GM18868 (cell line): ENCODE measurements around the gene ALOX12.
A peak's percentile ranks its signal among the peaks of the same experiment; 100 is the strongest.

Experiments used
- ATAC-seq: cut with Tn5 transposase; IDR thresholded peaks from one replicate; pipeline ENCODE4 v1.9.1; 2021; ENCODE audit warnings: mild to moderate bottlenecking, moderate library complexity; ENCODE audit not compliant: unreplicated experiment

ALOX12 gene

DNA sequence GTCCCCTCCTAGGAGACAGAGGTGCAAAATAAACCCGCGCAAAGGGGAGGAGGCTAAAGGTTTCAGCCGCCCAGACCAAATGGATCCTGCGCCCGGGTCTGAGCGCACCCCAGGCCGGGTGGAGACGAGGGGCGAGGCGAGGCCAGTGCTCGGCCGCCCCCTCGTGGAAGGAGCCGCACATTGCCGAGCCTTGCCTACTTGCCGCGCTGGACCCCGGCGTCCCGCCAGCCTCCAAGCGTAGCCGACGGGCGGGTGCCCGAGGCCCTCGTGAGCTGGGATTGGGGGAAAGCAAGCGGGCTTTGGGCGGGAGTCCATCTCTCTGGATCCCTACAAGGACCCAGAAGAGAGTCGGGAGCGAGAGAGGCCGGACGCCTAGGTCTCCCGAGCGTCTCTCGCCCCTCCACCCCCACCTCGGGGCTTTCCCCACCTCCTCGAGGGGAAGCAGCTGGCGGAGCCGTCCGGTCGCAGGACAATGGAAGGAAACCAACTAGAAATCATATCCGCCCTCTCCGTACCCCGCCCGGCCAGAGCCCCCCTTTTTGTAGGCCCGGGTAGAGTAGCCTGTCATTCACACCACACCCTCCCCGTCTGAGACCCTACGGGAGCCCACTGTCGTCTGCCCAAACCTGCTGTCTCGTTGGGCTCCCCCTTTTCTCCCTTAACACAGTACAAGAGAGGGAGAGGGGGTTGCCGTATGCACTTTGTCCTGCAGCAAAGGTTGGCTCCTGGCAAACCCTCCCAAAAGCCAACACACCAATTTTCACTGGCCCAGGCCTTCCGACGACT, 26.3 kb downstream of the ALOX12 start:
- ATAC-seq: peak; percentile 80

DNA sequence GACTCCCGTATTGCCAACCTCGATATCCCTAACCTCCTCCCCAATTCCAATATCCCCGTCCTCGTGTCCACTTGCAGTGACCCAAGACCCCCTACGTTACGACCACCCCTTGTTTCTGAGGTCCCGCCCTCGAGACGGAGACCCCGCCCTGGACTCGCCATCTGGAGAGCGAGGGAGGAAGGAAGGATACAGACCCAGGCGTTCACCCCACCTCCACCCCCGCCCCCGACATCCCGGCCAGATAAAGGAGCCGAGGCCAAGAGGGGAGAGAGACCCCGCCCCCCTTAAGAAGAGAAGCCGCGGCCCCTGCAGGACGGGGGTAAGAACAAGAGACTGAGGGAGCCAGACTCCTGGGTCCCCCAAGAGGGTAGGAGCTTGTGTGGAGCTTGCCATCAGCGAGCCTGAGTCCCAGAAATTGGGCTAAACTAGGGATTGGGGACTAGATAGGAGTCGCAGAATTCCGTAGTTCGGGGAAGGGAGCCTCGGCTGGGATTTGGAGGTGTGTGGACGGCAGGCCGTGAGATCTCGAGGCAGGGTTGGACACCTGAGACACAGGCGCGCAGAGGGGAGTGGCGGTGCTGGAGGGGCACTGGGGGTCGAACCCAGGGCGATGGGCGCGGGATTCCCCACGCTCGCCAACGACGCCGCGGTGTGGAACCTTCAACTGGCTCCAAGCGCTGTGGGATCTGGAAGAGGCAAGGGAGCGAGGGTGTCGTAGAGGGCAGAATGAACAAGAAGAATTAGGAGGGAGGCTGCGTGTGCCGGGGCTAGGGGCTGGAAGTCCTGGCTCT, 27.1 kb downstream of the ALOX12 start, which contains the start of gene BCL6B:
Gene BCL6B, plus strand, starts transcription at position 270 of the 791 bp plus-strand sequence. CDS start 622 bp downstream, outside the sequence.
- ATAC-seq: no peak

DNA sequence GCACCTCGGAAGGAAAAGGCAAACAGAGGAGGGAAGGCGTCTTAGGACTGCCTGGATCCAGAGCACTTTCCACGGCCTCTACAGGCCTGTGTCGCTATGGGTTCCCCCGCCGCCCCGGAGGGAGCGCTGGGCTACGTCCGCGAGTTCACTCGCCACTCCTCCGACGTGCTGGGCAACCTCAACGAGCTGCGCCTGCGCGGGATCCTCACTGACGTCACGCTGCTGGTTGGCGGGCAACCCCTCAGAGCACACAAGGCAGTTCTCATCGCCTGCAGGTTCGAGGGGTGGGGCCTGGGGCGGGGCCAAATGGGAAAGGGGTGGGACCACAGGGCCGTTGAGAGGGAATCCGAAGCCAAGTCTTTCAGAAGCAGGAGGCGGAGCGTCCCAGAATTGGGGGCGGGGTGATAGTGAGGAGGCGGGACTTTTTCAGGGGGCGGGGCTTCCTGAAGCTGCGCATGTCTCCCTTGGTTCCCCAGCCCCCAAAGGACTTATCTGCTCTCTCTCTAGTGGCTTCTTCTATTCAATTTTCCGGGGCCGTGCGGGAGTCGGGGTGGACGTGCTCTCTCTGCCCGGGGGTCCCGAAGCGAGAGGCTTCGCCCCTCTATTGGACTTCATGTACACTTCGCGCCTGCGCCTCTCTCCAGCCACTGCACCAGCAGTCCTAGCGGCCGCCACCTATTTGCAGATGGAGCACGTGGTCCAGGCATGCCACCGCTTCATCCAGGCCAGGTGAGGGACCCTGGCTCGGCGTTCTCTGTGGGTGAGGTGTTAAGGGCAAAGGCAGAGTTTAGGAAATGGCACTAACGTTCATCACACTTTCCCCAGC, 27.9 kb downstream of the ALOX12 start:
- ATAC-seq: no peak

DNA sequence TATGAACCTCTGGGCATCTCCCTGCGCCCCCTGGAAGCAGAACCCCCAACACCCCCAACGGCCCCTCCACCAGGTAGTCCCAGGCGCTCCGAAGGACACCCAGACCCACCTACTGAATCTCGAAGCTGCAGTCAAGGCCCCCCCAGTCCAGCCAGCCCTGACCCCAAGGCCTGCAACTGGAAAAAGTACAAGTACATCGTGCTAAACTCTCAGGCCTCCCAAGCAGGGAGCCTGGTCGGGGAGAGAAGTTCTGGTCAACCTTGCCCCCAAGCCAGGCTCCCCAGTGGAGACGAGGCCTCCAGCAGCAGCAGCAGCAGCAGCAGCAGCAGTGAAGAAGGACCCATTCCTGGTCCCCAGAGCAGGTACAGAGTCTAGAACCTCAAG, 28.5 kb downstream of the ALOX12 start:
- ATAC-seq: no peak

DNA sequence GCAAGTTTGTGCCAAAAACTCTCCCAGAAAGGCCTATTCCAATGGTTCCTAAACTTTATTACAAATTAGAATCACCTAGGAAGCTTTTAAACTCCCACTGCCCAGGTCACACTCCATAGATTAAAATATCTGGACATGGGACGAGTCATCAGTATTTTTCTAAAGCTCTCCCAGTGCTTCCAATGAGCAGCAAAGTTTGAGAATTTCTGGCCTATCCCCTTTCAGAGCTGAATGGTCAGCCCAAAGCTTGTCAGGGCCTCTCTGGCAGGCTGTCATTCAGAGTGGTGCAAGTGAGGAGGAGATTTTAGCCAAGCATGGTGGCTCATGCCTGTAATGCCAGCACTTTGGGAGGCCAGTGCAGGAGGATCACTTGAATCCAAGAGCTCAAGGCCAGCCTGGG, 29.4 kb downstream of the ALOX12 start:
- ATAC-seq: no peak

DNA sequence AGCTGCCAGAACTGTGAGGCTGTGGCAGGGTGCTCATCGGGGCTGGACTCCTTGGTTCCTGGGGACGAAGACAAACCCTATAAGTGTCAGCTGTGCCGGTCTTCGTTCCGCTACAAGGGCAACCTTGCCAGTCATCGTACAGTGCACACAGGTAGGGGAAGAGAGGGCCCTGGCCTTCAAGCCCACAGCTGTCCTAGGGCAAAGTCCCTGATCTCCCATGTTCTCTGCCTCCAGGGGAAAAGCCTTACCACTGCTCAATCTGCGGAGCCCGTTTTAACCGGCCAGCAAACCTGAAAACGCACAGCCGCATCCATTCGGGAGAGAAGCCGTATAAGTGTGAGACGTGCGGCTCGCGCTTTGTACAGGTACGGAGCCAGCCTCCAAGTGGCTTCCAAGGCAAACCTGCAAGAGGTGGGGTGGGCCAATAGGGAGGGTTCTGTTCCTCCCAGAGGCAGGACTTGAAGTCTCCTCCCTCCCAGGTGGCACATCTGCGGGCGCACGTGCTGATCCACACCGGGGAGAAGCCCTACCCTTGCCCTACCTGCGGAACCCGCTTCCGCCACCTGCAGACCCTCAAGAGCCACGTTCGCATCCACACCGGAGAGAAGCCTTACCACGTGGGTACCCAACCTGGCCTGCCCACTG, 30.7 kb downstream of the ALOX12 start:
- no peak for ATAC-seq

DNA sequence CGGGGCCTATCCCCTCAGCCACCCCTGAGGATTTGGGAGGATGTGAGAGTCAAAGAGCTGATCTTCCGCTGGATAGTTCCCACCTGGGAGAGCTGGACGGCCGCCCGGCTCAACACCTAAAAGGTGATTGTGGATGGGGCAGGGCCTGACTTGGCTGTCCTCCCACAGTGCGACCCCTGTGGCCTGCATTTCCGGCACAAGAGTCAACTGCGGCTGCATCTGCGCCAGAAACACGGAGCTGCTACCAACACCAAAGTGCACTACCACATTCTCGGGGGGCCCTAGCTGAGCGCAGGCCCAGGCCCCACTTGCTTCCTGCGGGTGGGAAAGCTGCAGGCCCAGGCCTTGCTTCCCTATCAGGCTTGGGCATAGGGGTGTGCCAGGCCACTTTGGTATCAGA, 31.5 kb downstream of the ALOX12 start:
- ATAC-seq: no peak

DNA sequence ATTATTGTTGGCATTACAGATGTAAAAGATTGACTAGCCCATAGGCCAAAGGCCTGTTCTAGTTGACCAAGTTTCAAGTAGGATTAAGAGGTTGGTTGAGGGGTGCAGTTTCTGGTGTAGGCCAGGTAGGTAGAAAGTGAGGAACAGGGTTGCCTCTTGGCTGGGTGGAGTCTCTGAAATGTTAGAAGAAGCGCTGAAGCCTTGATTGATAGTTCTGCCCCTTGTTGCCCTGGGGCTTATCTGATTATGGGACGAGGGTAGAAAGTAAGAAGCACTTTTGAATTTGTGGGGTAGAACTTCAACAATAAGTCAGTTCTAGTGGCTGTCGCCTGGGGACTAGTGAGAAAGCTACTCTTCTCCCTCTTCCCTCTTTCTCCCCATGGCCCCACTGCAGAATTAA, 33.2 kb downstream of the ALOX12 start:
- no peak for ATAC-seq

DNA sequence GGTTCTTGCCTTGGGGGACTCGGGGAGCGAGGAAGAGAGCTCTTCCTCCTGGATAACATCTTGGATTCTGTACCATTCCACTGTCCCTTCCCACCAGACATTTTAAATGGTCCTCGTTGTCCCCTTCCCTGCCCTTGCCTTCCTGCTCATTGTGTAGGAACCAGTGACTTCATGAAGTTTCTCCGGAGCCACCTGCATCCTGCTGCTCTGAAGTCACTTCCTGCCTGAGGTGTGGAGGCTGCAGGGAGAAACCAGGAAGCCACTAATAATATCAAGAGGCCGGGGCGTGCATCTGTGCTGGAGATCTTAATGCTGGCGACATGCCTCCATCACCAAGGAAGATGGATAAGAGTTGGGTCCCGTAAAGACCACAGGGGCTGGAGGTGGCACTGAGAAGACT, 33.8 kb downstream of the ALOX12 start:
- ATAC-seq: no peak

DNA sequence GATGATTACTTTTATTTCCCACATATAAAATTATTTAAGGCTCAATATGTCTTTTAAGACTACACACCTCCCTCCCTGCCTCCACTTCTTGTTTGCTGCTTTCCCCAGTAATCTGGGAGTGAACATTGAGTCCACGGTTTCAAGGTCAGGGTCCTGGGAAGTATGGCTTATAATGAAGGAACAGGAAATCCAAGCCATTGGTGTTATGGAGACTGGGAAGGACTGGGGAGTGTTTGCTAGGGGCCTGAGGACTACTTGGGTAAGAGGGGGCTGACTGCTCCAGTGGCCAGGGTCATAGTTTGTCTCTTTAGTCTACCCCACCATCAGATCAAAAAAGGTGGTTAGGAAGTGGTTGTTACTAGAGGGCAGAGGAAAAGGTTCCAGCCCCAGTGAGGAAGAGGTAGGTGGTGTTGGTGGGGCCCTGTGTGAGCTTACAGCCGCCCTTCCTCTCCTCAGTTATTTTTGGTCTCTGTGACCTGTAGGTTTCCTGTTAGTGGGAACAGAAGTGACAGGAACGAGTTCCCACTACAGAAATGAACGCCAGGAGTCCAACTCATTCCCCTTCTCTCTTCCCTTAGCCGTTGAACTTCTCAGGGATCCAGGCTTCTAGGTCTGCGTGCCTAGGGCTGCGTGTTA, 39.2 kb downstream of the ALOX12 start:
- peak; percentile 15 for ATAC-seq

DNA sequence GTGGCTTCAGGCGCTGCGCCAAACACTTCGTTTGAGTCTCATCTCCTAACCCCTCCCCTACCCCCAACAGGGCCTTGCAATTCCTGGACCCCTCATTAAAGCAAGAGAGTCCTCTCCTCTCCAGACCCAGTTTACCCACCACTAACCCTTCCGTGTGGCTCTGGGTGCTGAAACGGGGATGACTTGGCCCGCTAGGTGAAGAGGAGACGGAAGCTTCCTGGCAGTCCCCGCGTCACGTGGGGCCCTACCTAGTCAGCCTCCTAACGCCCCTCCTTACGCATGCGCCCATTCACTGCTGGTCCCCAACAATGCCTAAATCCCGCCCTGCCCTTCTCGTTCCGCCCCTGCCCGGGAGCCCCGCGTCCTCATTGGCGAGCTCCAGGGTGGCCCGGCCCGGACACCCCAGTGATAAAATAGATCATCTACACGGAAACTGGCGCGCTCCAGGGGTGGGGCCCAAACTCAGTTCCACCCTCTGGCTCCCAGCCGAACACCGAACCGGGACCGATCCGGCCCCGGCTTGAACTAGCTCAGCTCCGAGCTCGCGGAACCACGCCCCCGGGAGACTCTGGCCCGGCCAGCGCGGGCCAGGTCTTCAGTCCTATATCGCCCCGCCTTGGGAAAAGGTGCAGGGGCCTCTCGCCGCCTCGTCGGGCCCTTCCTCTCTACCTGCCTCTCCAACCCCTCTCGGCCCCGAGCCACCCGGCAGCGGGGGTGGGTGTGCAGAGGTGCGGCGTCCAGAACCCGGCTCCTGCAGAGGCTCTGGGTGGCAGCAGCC, 39.9 kb downstream of the ALOX12 start, which contains the start of gene SLC16A13:
Gene SLC16A13, plus strand, starts transcription at position 425 of the 778 bp plus-strand sequence. CDS start 368 bp downstream, outside the sequence.
- ATAC-seq: peak; percentile 86

DNA sequence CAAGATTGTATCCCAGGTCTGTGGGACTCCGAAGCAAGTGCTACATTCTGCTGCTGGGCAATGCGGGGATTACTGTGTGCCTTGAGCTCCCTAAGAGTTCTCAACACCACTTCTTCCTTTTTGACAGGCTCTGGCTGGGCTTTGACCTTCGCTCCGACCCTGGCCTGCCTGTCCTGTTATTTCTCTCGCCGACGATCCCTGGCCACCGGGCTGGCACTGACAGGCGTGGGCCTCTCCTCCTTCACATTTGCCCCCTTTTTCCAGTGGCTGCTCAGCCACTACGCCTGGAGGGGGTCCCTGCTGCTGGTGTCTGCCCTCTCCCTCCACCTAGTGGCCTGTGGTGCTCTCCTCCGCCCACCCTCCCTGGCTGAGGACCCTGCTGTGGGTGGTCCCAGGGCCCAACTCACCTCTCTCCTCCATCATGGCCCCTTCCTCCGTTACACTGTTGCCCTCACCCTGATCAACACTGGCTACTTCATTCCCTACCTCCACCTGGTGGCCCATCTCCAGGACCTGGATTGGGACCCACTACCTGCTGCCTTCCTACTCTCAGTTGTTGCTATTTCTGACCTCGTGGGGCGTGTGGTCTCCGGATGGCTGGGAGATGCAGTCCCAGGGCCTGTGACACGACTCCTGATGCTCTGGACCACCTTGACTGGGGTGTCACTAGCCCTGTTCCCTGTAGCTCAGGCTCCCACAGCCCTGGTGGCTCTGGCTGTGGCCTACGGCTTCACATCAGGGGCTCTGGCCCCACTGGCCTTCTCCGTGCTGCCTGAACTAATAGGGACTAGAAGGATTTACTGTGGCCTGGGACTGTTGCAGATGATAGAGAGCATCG, 42.4 kb downstream of the ALOX12 start:
- no peak for ATAC-seq

DNA sequence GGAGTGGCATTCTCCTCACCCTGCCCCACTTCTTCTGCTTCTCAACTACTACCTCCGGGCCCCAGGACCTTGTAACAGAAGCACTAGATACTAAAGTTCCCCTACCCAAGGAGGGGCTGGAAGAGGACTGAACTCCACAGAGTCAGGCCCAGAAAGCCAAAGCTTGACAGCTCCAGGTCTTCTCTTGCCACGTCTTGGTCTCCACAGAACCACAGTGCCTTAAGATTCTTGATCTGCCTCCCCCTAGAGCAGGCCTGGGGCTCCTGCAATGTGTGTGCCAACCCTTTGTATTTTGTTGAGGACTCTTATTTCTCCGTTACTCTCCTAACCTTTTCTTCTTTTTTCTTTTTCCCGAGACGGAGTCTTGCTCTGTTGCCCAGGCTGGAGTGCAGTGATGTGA, 44.0 kb downstream of the ALOX12 start:
- no peak for ATAC-seq

DNA sequence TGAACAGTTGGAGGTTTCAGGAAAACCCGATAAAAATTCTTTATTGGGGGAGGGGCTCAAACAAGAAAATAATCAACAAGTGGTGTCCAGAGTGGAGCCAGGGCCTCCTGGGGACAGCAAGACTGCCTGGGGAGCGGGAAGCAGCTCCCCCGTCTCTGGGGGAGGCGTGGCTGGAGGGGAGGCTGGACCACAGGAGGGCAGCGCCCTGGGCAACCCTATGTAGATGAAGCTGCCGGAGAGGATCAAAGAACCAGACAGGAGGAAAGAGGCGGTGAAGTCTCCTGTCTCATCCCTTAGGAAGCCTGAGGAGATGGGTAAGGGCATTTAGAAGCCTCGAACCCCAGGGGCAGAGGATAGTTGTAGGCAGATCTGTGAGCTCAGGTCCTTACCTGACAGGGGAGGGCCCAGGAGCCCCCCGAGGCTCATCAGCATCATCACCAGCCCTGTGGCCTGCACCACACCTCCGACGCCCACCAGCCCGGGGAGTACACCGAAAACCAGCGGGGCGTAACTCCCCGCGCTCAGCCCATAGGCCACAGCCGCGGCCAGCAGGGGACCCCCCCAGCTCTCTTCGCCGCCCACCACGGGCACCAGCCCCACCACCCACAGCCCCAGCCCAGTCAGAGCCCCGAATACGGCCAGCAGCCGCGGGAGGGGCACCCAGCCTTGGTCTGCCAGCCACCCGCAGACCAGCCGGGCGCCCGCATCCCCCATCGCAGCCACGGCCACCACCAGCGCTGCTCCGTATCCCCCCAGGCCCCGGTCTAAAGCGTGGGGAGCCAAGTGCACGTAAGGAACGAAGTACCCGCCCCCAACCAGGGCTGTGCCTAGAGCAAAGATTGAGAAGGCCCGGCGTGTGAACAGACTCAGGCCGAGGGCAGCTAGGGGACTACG, 46.0 kb downstream of the ALOX12 start:
- ATAC-seq: no peak

DNA sequence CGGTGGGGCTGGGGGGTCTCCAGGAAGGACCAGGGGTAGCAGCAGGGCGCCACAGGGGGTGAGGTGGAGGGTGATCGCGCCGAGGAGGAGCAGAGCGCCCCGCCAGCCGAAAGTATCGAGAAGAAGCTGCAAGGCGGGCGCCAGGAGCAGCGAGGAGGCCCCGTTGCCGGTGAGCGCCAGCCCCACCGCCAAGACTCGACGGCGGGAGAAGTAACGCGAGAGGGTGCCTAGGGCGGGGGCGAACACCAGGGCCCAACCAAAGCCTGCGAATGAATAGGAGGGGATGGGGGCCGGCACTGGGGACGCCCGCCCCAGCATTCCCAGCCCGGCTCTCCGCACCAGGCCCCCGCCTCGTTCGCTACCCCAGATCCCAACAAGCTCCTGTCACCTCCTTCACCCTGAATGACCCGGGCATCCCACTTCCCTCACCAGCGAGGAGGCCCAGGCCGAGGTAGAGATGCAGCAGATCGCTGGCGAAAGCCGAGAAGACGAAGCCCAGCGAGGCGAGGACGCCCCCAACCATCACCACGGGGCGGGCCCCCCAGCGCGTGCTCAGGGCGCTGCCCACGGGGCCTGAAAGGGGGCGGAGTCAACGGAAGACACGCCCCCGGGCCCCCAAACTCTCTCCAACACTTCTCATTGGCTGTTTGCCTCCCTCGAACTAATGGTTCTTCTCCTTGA, 46.8 kb downstream of the ALOX12 start:
- no peak for ATAC-seq

DNA sequence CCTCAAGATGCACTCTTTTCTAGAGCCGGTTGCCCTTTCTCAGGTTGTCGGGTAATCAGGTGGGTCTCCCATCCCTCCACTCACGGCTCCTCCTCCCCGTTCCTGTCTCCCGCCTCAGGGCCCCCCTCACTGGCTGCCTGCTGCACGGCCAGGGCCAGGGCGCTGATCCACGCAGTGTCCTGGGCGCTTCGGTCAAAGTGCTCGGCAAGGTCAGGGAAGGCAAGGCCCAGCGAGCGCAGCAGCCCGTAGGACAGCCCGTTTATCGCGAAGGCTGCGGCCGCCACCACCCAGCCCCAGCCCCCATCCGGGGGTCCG, 47.3 kb downstream of the ALOX12 start:
- ATAC-seq: no peak
